NCI-H187 (cell line): ENCODE results near the gene RBM39.
A peak's percentile ranks its signal among the peaks of the same experiment; 100 is the strongest.
"Not testable (repeated sequence)": the region's sequence is repeated elsewhere in the genome, so short reads cannot be mapped to it uniquely, and the experiment has no call there.

Source experiments
- DNase-seq, 2 experiments: peaks; one replicate each; lab custom pipeline; 2025; lab: John Stamatoyannopoulos, UW

Gene RBM39

GRCh38 chr20:35741892-35742740 lies at the start of gene RBM39:
RBM39 (minus strand) TSS chr20:35742260; CDS start chr20:35740874, 1,386 bp downstream.
- DNase-seq: peak; percentile 98

GRCh38 chr20:35791821-35792220 lies 49.8 kb upstream of the RBM39 start:
- no peak for DNase-seq

DNA sequence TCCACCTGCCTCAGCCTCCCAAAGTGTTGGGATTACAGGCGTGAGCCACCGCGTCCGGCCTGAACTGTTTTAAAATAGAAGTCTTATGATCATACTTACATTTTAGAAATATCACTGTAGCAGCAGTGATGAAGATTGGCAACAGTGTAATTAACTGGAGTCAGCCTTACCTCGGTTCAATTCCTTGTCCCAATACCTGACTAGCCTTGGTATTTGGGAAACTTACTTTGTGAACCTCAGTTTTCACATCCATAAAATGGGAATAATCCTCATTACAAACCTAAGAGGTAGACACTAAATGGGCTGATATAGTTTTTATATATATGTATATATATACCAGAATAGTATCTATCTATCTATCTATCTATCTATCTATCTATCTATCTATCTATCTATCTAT lies 49.0 kb upstream of the RBM39 start:
- no peak for DNase-seq

DNA sequence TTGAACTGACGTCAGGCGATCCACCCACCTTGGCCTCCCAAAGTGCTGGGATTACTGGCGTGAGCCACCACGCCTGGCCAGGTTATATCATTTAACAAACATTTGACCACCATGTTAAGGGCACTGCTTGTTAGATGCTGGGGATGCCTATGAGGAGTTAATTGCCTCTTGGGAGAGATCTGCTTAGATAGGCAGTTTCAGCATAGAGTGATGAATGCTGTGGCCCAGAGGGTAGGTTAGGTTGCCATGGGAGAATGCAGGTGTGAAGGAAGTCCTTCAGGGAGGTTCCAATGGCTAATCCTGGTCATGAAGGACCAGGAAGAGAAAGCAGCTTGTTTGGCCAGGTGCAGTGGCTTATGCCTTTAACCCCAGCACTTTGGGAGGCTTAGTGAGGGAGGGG lies 46.7 kb upstream of the RBM39 start:
- DNase-seq: peak in 1 of 2 experiments; percentile 1

DNA sequence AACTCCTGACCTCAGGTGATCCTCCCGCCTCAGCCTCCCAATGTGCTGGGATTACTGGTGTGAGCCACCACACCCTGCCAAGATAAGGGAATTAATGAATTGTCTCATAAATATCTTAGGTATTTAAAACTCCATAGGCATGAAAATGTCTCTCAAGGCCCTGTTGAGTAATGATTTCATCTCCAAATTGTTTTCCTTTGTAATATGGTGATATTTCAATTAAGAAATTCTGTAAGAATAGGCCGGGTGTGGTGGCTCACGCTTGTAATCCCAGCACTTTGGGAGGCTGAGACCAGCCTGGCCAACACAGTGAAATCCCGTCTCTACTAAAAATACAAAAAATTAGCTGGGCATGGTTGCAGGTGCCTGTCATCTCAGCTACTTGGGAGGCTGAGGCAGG lies 43.5 kb upstream of the RBM39 start:
- DNase-seq: not testable (repeated sequence)

GRCh38 chr20:35783811-35784210 lies 41.8 kb upstream of the RBM39 start:
- DNase-seq: not testable (repeated sequence)

DNA sequence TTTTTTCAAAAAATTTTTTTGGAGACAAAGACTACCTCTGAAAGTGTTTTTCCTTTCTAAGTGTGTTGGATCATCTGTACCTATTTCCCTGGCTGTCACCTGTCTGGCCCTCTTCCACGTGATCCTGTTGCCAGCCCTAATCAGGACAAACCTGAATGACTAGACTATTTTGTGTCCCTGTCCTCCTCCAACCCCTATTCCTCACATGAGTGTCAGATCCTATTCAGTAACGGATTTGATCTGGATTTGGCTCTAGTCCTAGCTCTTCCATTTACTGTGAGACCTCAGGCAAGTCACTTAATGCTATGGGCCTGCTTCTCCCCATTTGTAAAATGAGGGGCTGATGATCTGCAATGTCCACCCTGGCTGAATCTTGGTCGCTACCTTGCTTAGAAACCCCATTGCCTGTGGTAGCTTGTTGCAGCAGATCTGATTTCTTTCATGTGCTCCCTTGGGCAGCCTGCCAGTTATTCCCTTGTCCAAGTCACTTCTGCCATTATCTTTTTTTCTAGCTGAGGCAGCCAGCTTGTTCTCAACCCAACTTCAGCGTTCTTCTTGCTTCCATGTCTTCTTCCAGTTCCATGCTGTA lies 34.5 kb upstream of the RBM39 start:
- DNase-seq: no peak

GRCh38 chr20:35774391-35774790 lies 32.3 kb upstream of the RBM39 start:
- no peak for DNase-seq

DNA sequence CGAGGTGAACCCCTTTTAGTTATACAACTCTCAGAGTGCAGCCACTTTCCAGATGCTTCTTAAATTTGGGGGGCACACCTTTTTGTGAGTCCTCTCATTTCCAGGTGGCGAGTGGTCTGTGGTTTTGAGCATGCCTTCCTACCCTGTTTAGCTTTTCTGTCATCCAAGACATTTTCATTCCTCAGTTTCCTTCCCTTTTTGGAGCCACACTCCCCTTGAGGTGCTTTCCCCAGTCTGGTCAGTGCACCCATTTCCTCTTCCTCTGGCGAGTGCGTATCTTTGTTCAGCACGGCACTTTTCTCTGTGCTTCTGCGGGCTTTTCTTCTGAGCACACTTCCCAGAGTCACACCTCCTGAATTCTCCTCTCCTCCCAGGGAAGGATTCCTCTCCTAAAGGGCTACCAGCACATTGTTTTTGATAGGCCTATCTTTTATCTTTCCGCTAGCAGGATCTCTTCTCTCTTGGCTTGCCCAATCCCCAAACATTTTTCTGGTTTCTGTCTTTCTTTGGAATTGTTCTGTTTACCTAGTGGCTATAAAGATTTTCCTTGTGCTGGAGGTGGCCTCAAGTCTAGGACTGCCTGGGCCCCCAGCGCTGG lies 31.2 kb upstream of the RBM39 start:
- DNase-seq: no peak

DNA sequence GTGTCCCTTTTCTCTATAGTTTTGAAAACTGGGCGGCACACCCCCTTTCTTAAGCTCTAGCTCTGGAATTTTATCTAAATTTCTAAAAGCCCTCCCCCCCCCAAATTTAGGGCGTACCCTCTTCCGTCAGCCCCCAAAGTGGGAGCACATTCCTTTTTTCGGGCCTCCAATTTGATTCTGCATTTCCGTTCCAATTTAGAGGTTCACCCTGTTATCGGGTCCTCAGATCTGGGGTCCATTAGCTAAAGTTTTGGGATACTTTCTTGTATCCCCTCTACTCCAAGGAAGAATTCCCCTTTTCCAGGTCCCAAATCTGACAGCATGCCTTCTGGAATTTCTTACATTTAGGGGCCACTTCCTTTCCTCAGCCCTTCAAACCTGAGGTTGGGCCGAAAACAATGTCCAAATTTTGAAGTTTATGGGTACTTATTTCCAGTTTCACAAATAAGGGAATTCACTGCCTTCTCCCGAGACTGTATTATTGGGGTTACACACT lies 30.6 kb upstream of the RBM39 start:
- DNase-seq: no peak

GRCh38 chr20:35771689-35772562 lies 29.9 kb upstream of the RBM39 start, which contains the start of gene PHF20:
PHF20 (plus strand) TSS chr20:35772015; CDS start chr20:35801523, 29,508 bp downstream.
- peak; percentile 86 to 96 for DNase-seq

DNA sequence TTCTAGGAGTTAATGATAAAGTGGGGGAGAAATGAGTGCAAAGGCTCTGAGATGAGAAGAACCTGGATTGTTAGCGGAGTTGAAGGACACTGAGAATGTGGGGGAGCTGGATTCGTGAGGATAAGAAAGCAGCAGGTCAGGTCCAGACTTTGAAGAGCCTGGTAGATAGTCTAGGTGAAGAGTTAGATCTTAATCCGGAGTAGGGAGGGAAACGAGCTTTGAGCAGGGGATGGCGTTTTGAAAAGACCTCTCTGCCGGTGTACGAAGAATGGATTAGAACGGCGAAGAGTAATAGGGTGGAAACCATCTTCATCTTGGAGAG lies 29.3 kb upstream of the RBM39 start:
- DNase-seq: no peak

DNA sequence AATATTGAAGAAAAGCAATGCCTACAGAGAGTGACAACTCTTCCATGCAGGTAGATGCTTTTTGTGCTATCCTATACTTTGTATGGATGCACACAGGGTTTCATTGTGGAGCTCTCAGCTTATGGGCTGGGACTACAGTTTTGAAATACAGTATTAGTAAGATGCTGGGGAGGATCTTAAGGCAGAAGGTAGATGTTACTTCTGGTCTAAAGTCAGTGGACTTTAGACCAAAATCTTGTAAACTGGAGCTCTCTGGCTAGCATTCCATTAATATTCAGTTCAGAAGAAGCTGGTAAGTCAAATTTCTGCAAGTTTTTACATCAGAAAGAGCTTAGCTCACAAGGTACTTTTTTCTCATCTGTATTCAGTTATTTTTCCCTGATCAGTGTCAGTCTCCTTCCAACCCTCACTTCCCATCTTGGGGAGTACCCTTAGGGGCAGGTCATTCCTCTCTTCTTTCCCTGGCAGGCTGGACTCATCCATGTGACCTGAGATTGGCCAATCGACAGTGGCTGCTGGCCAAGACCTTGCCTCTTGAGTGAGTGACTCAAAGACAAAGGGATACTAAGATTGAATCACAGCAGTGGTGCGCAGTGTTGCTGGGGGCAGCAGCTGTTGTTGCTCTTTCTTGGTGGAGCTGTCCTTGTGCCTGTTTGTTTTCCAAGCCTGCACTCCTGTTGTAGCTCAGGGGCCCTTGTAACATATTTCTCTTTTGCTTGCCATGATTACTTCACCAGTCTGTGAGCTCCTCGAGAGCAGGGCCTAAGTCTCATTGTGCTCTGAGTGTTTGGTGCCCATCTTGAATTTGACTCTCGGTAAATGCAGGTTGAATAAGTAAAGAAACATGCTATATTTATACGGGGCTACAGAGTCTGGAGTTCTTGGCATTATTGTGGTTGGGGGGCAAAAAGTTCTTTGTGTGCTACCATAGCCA lies 26.9 kb upstream of the RBM39 start:
- peak in 1 of 2 experiments; percentile 1 for DNase-seq

DNA sequence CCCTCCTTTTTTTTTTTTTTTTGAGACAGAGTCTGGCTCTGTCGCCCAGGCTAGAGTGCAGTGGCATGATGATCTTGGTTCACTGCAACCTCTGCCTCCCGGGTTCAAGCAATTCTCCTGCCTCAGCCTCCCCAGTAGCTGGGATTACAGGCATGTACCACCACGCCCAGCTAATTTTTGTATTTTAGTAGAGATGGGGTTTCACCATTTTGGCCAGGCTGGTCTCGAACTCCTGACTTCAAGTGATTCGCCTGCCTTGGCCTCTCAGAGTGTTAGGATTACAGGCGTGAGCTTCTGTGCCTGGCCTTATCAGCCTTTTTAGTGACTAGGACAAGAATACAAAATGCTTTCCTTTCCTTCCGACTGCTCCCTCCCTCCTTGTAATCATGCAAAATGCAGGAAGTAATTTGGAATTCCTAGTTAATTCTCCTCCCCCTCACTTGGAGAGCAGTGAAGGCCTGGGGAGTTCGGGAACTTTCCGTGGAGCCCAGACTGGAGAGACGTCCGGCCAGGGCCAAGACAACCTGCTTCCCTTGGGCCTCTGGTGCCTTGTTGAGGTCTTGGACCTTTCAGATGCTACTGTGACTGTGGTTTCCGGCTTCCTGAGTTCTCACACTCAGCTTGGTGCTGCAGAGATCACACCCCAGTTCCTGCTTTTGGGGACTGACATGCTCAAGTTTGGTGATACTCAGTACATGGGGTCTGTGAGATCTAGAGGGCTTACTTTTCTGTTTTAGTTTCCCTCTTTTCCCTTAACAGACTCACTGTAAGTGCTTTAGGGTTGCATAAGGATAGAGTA lies 25.8 kb upstream of the RBM39 start:
- no peak for DNase-seq

GRCh38 chr20:35766843-35767242 lies 24.8 kb upstream of the RBM39 start:
- DNase-seq: no peak

DNA sequence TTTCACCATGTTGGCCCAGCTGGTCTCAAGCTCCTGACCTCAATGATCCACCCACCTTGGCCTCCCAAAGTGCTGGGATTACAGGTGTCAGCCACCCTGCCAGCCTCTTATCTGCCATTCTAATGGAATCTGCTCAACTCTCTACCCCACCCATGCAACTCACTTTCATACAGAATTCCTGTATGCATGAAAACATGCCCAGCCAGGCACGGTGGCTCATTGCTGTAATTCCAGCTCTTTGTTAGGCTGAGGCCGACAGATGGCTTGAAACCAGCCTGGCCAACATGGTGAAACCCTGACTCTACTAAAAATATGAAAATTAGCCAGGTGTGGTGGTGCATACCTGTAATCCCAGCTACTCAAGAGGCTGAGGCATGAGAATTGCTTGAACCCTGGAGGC lies 22.9 kb upstream of the RBM39 start:
- DNase-seq: not testable (repeated sequence)

DNA sequence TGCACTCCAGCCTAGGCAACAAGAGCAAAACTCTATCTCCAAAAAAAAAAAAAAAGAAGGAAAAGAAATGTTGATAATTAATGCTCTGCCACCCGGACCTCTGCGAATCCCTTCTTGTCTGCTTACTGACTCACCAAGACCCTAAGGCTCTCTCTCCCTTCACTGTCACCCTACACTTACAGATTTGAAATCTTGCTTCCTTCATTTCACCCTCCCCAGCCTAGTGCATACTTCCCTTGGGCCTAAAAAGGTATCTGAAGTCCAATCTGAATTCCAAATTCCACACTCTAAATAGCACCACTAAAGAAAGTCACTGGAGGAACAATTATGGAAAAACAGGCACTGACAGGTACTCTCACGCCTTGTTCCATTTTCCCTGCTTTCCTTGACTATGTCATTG lies 20.4 kb upstream of the RBM39 start:
- no peak for DNase-seq

DNA sequence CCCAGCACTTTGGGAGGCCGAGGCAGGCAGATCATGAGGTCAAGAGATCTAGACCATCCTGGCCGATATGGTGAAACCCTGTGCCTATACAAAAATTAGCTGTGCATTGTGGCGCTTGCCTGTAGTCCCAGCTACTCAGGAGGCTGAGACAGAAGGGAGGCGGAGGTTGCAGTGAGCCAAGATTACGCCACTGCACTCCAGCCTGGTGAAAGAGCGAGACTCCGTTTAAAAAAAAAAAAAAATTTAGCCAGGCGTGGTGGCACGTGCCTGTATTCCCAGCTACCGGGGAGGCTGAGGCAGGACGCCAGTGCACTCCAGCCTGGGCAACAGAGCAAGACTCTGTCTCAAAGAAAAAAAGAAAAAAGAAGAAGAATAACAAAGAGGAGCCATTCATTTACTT lies 19.5 kb upstream of the RBM39 start:
- DNase-seq: not testable (repeated sequence)

DNA sequence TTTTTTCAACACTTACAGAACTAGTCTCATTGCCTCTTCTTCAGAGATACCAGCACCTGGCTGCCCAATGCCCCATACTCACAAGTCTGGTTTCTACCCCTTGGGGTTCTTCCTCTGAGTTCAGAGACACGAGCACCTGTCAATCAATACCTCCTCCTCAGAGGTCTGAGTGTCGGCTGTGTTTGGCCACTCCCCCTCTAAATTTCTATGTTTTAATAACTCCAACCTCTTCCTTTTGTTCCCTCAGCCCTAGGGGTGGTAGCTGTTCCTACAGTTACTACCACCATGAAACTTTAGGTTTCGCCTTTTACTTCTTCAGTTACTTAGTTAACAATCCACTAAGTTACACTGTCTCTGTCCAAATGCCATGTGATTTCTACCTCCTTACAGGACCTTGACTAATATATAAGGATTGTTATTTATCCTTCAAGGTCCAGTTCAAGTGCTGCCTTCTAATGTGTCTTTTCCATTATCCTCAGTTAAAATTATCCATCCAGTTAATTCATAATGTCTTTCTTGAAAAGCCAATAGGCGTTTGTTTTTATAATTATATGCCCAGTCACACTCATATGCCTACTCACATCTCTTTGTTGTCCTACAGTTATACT lies 15.1 kb upstream of the RBM39 start:
- DNase-seq: no peak

GRCh38 chr20:35756404-35756803 lies 14.3 kb upstream of the RBM39 start:
- no peak for DNase-seq
